OCI-LY1 (cell line): ENCODE data around the gene POT1.
"Not testable (repeated sequence)": the region's sequence is repeated elsewhere in the genome, so short reads cannot be mapped to it uniquely, and the experiment has no call there.

Experiments
- H2AFZ ChIP-seq: fragments of 200-600 bp; sonication (generic), shearing (Covaris generic); 2 replicates; pipeline ENCODE4 v1.6.0; 2014; ENCODE audit warnings: antibody characterized with exemption, mild to moderate bottlenecking, low read length
- H3F3A ChIP-seq: fragments of 200-600 bp; sonication (generic), shearing (Covaris generic); 2 replicates; pipeline ENCODE4 v1.6.0; 2014; ENCODE audit warnings: mild to moderate bottlenecking, antibody characterized with exemption, low read length, moderate library complexity; ENCODE audit not compliant: insufficient read depth
- H3K27ac ChIP-seq: fragments of 200-600 bp; sonication (generic); 2 replicates; pipeline ENCODE4 v1.5.1; 2014; ENCODE audit warnings: low read length, mixed run types, mild to moderate bottlenecking, low read depth; ENCODE audit not compliant: poor library complexity, severe bottlenecking
- H3K27me3 ChIP-seq: fragments of 200-600 bp; sonication (generic); 2 replicates; pipeline ENCODE4 v1.6.0; 2014; ENCODE audit warnings: antibody characterized with exemption, mild to moderate bottlenecking, low read length, moderate library complexity; ENCODE audit not compliant: insufficient read depth
- H3K36me3 ChIP-seq: fragments of 200-600 bp; sonication (generic); 2 replicates; pipeline ENCODE4 v1.6.1; 2014; ENCODE audit warnings: mild to moderate bottlenecking, antibody characterized with exemption, low read length, moderate library complexity, mixed read lengths; ENCODE audit not compliant: insufficient read depth
- H3K4me1 ChIP-seq: fragments of 200-600 bp; sonication (generic); 2 replicates; pipeline ENCODE4 v1.5.1; 2014; ENCODE audit warnings: mild to moderate bottlenecking, low read length, moderate library complexity; ENCODE audit not compliant: insufficient read depth, severe bottlenecking
- H3K4me2 ChIP-seq: fragments of 200-600 bp; sonication (generic), shearing (Covaris generic); 2 replicates; pipeline ENCODE4 v1.6.1; 2014; ENCODE audit warnings: low read length
- H3K4me3 ChIP-seq: fragments of 200-600 bp; sonication (generic); 2 replicates; pipeline ENCODE4 v1.5.1; 2014; ENCODE audit warnings: low read length, low read depth, mild to moderate bottlenecking, mixed read lengths; ENCODE audit not compliant: poor library complexity, severe bottlenecking
- H3K79me2 ChIP-seq: fragments of 200-600 bp; shearing (Covaris generic); 2 replicates; pipeline ENCODE4 v1.6.1; 2016; ENCODE audit warnings: mixed run types, low read length, mixed read lengths; ENCODE audit not compliant: insufficient read depth
- H3K9ac ChIP-seq: fragments of 200-600 bp; sonication (generic), shearing (Covaris generic); 2 replicates; pipeline ENCODE4 v1.6.1; 2014; ENCODE audit warnings: mild to moderate bottlenecking, low read length, mixed read lengths
- H3K9me2 ChIP-seq: fragments of 200-600 bp; sonication (generic), shearing (Covaris generic); 2 replicates; pipeline ENCODE4 v1.6.1; 2014; ENCODE audit warnings: low read depth, mild to moderate bottlenecking, low read length, mixed read lengths
- H3K9me3 ChIP-seq: fragments of 200-600 bp; shearing (Covaris generic); 2 replicates; pipeline ENCODE4 v1.6.1; 2014; ENCODE audit warnings: low read length, mixed read lengths
- H4K20me1 ChIP-seq: fragments of 200-600 bp; sonication (generic), shearing (Covaris generic); 2 replicates; pipeline ENCODE4 v1.6.0; 2016; ENCODE audit warnings: mild to moderate bottlenecking, low read length; ENCODE audit not compliant: insufficient read depth
- EZH2 ChIP-seq: fragments of 200-600 bp; sonication (generic), shearing (Covaris generic); IDR thresholded peaks from 2 replicates; pipeline ENCODE4 v1.8.0; 2017; ENCODE audit warnings: borderline replicate concordance, mixed run types, mild to moderate bottlenecking, antibody characterized with exemption, low read length, moderate library complexity, mixed read lengths
- TF ChIP-seq, protein P1 (sequence below): fragments of 200-600 bp; sonication (generic), shearing (Covaris generic); IDR thresholded peaks from 2 replicates; pipeline ENCODE4 v1.5.1; 2017; ENCODE audit warnings: mild to moderate bottlenecking, antibody characterized with exemption, low read length, moderate library complexity, mixed read lengths

The POT1 gene

GRCh38 chr7:124929467-124930172 is at the start of gene POT1:
TSS of gene POT1 (minus strand) at chr7:124929825. CDS start at chr7:124897173, 32,652 bp downstream.
- H3K4me2 ChIP-seq, result peak within 1 kb of the TSS; percentile 88
- 0 out of 2 replicates have a peak, but pooled peaks cover 6% of the 10 kb centered on the region for H3F3A ChIP-seq
- no peaks in the 10 kb centered on the region for H4K20me1 ChIP-seq
- peaks cover 45% of the 10 kb centered on the region for H3K79me2 ChIP-seq
- H3K9me3 ChIP-seq, result no peaks in the 10 kb centered on the region
- peak within 1 kb of the TSS; percentile 84 for H3K9ac ChIP-seq
- H3K9me2 ChIP-seq, result no peaks in the 10 kb centered on the region
- peaks cover 28% of the 10 kb centered on the region for H3K4me1 ChIP-seq
- TF ChIP-seq, protein P1, sequence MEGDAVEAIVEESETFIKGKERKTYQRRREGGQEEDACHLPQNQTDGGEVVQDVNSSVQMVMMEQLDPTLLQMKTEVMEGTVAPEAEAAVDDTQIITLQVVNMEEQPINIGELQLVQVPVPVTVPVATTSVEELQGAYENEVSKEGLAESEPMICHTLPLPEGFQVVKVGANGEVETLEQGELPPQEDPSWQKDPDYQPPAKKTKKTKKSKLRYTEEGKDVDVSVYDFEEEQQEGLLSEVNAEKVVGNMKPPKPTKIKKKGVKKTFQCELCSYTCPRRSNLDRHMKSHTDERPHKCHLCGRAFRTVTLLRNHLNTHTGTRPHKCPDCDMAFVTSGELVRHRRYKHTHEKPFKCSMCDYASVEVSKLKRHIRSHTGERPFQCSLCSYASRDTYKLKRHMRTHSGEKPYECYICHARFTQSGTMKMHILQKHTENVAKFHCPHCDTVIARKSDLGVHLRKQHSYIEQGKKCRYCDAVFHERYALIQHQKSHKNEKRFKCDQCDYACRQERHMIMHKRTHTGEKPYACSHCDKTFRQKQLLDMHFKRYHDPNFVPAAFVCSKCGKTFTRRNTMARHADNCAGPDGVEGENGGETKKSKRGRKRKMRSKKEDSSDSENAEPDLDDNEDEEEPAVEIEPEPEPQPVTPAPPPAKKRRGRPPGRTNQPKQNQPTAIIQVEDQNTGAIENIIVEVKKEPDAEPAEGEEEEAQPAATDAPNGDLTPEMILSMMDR, result no peak
- no peak for TF ChIP-seq EZH2
- peaks cover 37% of the 10 kb centered on the region for H3K36me3 ChIP-seq
- peak within 1 kb of the TSS; percentile 79 for H3K4me3 ChIP-seq
- peak within 1 kb of the TSS; percentile 64 for H3K27ac ChIP-seq
- peak within 1 kb of the TSS; percentile 88 for H2AFZ ChIP-seq
- H3K27me3 ChIP-seq, result no peaks in the 10 kb centered on the region

DNA sequence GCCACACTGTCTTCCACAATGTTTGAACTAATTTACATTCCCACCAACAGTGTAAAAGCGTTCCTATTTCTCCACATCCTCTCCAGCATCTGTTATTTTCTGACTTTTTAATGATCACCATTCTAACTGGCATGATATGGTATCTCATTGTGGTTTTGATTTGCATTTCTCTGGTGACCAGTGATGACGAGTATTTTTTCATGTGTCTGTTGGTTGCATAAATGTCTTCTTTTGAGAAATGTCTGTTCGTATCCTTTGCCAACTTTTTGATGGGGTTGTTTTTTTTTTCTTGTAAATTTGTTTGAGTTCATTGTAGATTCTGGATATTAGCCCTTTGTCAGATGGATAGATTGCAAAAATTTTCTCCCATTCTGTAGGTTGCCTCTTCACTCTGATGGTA is 45.5 kb upstream of the POT1 start:
- H3K9me2 ChIP-seq, H3K9me3 ChIP-seq, H3K4me1 ChIP-seq, H3K27me3 ChIP-seq, H3K9ac ChIP-seq, H2AFZ ChIP-seq, H3K4me3 ChIP-seq, H3F3A ChIP-seq, H3K79me2 ChIP-seq, H3K4me2 ChIP-seq, H4K20me1 ChIP-seq, H3K27ac ChIP-seq, H3K36me3 ChIP-seq: not testable (repeated sequence)

DNA sequence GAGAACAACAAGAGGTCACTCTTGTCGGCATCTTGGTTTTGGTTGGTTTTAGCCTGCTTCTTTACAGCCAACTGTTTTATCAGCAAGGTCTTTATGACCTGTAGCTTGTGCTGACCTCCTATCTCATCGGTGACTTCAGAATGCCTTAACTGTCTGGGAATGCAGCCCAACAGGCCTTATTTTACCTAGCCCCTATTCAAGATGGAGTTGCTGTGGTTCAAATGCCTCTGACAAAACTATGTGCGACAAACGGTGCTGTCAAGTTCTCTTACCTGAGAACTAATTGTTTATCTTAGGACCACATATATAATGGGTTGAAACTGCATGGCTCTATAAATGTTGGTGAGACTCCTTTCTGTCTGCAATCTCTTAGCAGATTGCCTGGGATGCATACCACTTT is 35.9 kb upstream of the POT1 start:
- H3K79me2 ChIP-seq, result no peaks in the 10 kb centered on the region
- TF ChIP-seq, protein P1, result no peak
- TF ChIP-seq EZH2, result no peak
- H2AFZ ChIP-seq, result no peak overlapping the region
- H3K4me3 ChIP-seq, result no peak overlapping the region
- no peaks in the 10 kb centered on the region for H4K20me1 ChIP-seq
- no peak overlapping the region for H3K9ac ChIP-seq
- H3K9me2 ChIP-seq, result no peaks in the 10 kb centered on the region; the same call in none of the 2 replicates
- no peak overlapping the region for H3K27ac ChIP-seq
- H3K36me3 ChIP-seq, result no peaks in the 10 kb centered on the region
- H3K27me3 ChIP-seq, result no peaks in the 10 kb centered on the region
- no peak overlapping the region for H3K4me2 ChIP-seq
- no peaks in the 10 kb centered on the region for H3F3A ChIP-seq
- H3K9me3 ChIP-seq, result no peaks in the 10 kb centered on the region
- H3K4me1 ChIP-seq, result no peaks in the 10 kb centered on the region

GRCh38 chr7:124959676-124960075 is 30.1 kb upstream of the POT1 start:
- no peaks in the 10 kb centered on the region for H3K4me1 ChIP-seq
- no peaks in the 10 kb centered on the region for H3K9me2 ChIP-seq
- H3K9ac ChIP-seq, result no peak overlapping the region
- no peak overlapping the region for H3K4me2 ChIP-seq
- no peaks in the 10 kb centered on the region for H3K79me2 ChIP-seq
- H4K20me1 ChIP-seq, result no peaks in the 10 kb centered on the region
- no peaks in the 10 kb centered on the region for H3K27me3 ChIP-seq
- no peak overlapping the region for H3K27ac ChIP-seq
- H3F3A ChIP-seq, result no peaks in the 10 kb centered on the region
- no peak overlapping the region for H3K4me3 ChIP-seq
- H2AFZ ChIP-seq, result no peak overlapping the region
- H3K9me3 ChIP-seq, result no peaks in the 10 kb centered on the region
- TF ChIP-seq, protein P1, result no peak
- TF ChIP-seq EZH2, result no peak
- no peaks in the 10 kb centered on the region for H3K36me3 ChIP-seq

- H3K79me2 ChIP-seq, H3K9me2 ChIP-seq, H2AFZ ChIP-seq, H3K9me3 ChIP-seq, H4K20me1 ChIP-seq, H3K9ac ChIP-seq, H3K27ac ChIP-seq, H3K4me1 ChIP-seq, H3F3A ChIP-seq, H3K4me2 ChIP-seq, H3K27me3 ChIP-seq, H3K36me3 ChIP-seq, H3K4me3 ChIP-seq: not testable (repeated sequence)
These were observed 28.3 kb upstream of the POT1 start for GRCh38 chr7:124957952-124958351.
